Activated naive CD4-positive, alpha-beta T cell treated with anti-CD3 and anti-CD28 coated beads, Interleukin-2, amount 10 ng/mL, durations not matched to agents 7 days and 5 days (primary cell): ENCODE results near the gene PLXNB3.

ENCODE experiments used
- CTCF ChIA-PET: fragments of 350-600 bp; sonication (Branson Sonifier 250); formaldehyde crosslinking; loops from one replicate; lab custom pipeline; 2021; ENCODE audit warnings: antibody characterized with exemption; lab: Charles Lee
- DNase-seq: peaks from one replicate; pipeline ENCODE4 v3.0.0-alpha.2; 2020
- H3K27ac Mint-ChIP-seq: one replicate; pipeline ENCODE4 v1.8.0; 2021; ENCODE audit warnings: mild to moderate bottlenecking, moderate library complexity, mixed read lengths
- H3K27me3 Mint-ChIP-seq: one replicate; pipeline ENCODE4 v1.8.0; 2021; ENCODE audit warnings: mild to moderate bottlenecking, mixed read lengths
- H3K36me3 Mint-ChIP-seq: one replicate; pipeline ENCODE4 v1.8.0; 2021; ENCODE audit warnings: mixed read lengths
- H3K4me1 Mint-ChIP-seq: one replicate; pipeline ENCODE4 v1.8.0; 2021; ENCODE audit warnings: mixed read lengths
- H3K4me3 Mint-ChIP-seq: one replicate; pipeline ENCODE4 v1.8.0; 2021; ENCODE audit warnings: mild to moderate bottlenecking, moderate library complexity, mixed read lengths
- H3K9me3 Mint-ChIP-seq: one replicate; pipeline ENCODE4 v1.8.0; 2021; ENCODE audit warnings: mixed read lengths

PLXNB3 gene

DNA sequence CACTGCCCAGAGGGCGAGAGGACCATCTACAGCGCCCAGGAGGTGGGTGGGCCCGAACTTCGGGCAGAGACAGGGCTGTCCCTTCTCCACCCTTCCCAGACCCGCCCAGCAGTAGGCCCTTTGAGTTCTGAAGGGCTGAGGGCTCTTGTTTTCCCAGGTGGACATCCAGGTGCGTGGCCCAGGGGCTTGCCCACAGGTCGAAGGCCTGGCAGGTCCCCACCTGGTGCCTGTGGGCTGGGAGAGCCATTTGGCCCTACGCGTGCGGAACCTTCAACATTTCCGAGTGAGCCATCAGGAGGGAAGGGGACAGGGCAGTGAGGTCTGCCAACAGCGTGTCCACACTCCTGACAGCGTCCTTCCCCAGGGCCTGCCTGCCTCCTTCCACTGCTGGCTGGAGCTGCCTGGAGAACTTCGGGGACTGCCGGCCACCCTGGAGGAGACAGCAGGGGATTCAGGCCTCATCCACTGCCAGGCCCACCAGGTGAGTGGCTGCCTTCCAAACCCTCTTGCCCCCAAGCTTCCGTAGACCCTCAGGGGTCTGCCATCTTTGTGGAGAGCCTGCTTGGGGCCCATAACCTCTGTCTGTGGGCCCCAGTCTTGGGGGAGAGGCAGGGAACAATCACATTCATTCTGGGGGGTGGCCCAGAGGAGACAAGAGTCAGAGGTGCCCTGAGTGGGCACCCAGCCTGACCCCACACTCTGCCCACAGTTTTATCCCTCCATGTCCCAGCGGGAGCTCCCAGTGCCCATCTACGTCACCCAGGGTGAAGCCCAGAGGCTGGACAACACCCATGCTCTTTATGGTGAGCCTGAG lies 6.8 kb downstream of the PLXNB3 start:
- Mint-ChIP-seq H3K27ac (no peak overlapping the region), H3K27me3 (peaks cover 9% of the 10 kb centered on the region), H3K9me3 (no peaks in the 10 kb centered on the region), H3K36me3 (no peaks in the 10 kb centered on the region), H3K4me3 (no peak overlapping the region), H3K4me1 (peaks cover 6% of the 10 kb centered on the region)
- no peak for DNase-seq
- CTCF ChIA-PET, result no interaction called here

DNA sequence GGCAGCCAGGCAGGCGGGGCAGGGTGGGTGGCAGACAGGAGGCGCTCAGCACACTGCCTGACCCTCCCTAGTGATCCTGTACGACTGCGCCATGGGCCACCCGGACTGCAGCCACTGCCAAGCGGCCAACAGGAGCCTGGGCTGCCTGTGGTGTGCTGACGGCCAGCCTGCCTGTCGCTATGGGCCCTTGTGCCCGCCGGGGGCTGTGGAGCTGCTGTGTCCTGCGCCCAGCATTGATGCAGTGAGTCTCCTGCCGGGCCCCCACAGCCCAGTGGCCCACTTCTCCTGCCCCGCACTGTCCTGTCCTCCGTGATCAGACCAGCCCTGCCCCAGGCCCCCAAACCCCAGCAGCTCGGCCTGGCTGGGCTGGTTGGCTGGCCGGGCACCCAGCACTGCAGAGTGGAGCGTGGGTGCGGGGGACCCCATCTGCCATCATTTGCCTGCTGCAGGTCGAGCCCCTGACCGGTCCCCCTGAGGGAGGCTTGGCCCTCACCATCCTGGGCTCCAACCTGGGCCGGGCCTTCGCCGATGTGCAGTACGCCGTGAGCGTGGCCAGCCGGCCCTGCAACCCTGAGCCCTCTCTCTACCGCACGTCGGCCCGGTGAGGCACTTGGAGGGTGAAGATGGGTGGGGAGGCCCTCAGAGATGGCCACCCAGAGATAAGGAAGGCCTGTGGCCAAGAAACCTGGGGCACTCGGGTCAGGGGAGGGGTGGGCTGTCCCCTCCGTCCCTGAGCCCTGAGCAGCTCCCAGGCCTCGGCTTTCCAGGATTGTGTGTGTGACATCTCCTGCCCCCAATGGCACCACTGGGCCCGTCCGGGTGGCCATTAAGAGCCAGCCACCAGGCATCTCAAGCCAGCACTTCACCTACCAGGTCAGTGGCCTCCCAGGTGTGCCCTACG lies 7.6 kb downstream of the PLXNB3 start:
- no peaks in the 10 kb centered on the region for H3K9me3 Mint-ChIP-seq
- H3K27ac Mint-ChIP-seq, result no peak overlapping the region
- DNase-seq, result no peak
- no peak overlapping the region for H3K4me3 Mint-ChIP-seq
- CTCF ChIA-PET, result interaction anchor here (1.4 kb wide), 1 partner anchor 176 kb away, joined by 3 read pairs; no protein-coding TSS in a partner anchor
- H3K27me3 Mint-ChIP-seq, result peaks cover 2% of the 10 kb centered on the region
- H3K36me3 Mint-ChIP-seq, result no peaks in the 10 kb centered on the region
- H3K4me1 Mint-ChIP-seq, result peaks cover 2% of the 10 kb centered on the region

DNA sequence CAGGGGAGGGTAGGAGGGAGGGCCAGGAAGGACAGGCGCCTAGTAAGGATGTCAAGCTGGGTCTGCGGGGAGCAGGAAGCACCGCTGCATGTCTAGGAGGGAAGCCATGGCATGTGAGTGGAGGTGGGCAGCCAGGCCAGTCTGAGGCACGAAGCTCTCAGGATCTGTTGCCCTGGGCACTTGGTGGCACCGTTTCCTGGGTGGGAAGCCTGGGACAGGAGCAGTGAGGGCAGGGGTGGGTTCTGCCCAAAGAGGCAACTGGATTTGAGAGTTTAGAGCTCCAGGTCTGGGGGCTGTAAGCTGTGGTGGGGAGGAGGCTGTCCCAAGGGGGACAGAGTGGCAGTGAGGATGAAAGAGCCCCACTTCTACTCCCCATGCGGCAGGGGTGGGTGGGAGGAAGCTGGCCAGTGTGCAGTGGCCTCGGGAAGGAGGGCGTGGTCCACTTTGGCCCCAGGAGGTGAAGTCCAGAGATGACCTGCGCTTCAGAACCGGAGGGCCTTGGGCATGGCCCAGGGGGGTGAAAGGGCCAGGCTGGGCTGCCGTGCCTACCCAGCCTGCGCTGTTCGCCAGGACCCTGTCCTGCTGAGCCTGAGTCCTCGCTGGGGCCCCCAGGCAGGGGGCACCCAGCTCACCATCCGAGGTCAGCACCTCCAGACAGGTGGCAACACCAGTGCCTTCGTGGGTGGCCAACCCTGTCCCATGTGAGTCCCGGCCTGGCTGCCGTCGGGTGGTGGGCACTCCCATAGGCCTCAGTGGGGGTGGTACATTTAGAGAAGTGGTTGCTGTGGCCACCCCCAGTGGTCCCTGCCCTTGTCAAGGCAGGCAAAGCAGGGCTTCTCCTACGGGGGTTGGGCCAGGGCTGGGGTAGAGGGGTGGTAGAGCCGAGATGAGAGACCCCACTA lies 8.5 kb downstream of the PLXNB3 start:
- H3K4me3 Mint-ChIP-seq, result no peak overlapping the region
- H3K4me1 Mint-ChIP-seq, result peaks cover 2% of the 10 kb centered on the region
- no peaks in the 10 kb centered on the region for H3K9me3 Mint-ChIP-seq
- DNase-seq, result peak; percentile 5
- H3K27ac Mint-ChIP-seq, result no peak overlapping the region
- H3K27me3 Mint-ChIP-seq, result no peaks in the 10 kb centered on the region
- H3K36me3 Mint-ChIP-seq, result no peaks in the 10 kb centered on the region
- CTCF ChIA-PET, result interaction anchor here (1.4 kb wide), 1 partner anchor 175 kb away, joined by 3 read pairs; no protein-coding TSS in a partner anchor

DNA sequence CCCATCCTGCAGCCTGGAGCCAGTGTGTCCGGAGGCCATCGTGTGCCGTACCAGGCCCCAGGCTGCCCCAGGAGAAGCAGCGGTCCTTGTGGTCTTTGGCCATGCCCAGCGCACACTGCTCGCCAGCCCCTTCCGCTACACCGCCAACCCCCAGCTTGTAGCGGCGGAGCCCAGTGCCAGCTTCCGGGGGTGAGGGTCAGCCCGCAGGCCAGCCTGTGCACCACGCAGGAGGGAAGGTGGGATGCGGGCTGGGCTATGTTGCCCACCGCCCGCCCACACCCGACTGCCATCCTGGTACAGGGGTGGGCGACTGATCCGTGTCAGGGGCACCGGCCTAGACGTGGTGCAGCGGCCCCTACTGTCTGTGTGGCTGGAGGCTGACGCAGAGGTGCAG lies 9.2 kb downstream of the PLXNB3 start:
- Mint-ChIP-seq H3K9me3 (no peaks in the 10 kb centered on the region), H3K4me3 (no peak overlapping the region), H3K27ac (no peak overlapping the region), H3K27me3 (peaks cover 3% of the 10 kb centered on the region), H3K4me1 (no peaks in the 10 kb centered on the region), H3K36me3 (no peaks in the 10 kb centered on the region)
- DNase-seq, result peak; percentile 7
- CTCF ChIA-PET, result interaction anchor here (1.4 kb wide), 1 partner anchor 174 kb away, joined by 3 read pairs; no protein-coding TSS in a partner anchor

DNA sequence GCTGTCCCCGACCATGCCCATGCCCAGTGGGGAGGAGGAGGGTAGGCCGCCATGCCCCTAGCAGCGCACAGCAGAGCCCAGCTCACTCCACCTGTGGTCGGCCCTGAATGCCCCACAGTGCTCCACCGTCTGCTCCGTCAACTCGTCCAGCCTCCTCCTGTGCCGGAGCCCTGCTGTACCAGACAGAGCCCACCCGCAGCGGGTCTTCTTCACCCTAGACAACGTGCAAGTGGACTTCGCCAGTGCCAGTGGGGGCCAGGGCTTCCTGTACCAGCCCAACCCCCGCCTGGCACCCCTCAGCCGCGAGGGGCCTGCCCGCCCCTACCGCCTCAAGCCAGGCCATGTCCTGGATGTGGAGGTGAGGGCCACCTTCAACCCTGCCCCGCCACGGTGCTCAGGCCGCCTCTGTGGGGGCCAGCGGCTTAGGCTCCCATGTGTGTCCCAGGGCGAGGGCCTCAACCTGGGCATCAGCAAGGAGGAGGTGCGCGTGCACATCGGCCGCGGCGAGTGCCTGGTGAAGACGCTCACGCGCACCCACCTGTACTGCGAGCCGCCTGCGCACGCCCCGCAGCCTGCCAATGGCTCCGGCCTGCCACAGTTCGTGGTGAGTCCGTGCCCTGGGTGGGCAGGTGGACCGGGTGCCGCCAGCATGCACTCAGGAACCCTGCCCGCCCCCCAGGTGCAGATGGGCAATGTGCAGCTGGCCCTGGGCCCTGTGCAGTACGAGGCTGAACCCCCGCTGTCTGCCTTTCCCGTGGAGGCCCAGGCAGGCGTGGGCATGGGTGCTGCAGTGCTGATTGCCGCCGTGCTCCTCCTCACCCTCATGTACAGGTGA lies 9.9 kb downstream of the PLXNB3 start:
- Mint-ChIP-seq H3K27me3 (peaks cover 6% of the 10 kb centered on the region), H3K27ac (no peak overlapping the region), H3K9me3 (no peaks in the 10 kb centered on the region), H3K4me1 (no peaks in the 10 kb centered on the region), H3K36me3 (no peaks in the 10 kb centered on the region), H3K4me3 (no peak overlapping the region)
- peak; percentile 8 for DNase-seq
- CTCF ChIA-PET, result no interaction called here

DNA sequence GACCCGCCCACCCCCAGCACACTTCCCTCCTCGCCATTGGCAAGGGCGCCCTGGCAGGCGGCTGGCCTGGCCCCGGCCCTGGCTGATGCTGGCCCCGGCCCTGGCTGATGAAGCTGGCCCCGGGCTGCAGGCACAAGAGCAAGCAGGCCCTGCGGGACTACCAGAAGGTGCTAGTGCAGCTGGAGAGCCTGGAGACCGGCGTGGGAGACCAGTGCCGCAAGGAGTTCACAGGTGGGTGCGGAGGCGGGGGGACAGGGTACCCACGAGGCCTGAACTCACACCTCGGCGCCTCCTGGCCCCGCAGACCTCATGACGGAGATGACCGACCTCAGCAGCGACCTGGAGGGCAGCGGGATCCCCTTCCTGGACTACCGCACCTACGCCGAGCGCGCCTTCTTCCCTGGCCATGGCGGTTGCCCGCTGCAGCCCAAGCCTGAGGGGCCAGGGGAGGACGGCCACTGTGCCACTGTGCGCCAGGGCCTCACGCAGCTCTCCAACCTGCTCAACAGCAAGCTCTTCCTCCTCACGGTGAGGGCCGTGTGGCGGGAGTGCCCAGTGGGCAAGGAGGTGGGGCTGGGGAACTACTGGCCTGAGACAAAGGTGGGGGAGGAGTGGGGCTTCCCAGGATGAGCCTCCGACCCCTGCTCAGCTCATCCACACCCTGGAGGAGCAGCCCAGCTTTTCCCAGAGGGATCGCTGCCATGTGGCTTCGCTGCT lies 10.7 kb downstream of the PLXNB3 start:
- DNase-seq, result peak; percentile 14
- Mint-ChIP-seq H3K9me3 (no peaks in the 10 kb centered on the region), H3K27me3 (peaks cover 14% of the 10 kb centered on the region), H3K27ac (no peak overlapping the region), H3K4me1 (no peaks in the 10 kb centered on the region), H3K36me3 (no peaks in the 10 kb centered on the region), H3K4me3 (no peak overlapping the region)
- CTCF ChIA-PET, result no interaction called here

DNA sequence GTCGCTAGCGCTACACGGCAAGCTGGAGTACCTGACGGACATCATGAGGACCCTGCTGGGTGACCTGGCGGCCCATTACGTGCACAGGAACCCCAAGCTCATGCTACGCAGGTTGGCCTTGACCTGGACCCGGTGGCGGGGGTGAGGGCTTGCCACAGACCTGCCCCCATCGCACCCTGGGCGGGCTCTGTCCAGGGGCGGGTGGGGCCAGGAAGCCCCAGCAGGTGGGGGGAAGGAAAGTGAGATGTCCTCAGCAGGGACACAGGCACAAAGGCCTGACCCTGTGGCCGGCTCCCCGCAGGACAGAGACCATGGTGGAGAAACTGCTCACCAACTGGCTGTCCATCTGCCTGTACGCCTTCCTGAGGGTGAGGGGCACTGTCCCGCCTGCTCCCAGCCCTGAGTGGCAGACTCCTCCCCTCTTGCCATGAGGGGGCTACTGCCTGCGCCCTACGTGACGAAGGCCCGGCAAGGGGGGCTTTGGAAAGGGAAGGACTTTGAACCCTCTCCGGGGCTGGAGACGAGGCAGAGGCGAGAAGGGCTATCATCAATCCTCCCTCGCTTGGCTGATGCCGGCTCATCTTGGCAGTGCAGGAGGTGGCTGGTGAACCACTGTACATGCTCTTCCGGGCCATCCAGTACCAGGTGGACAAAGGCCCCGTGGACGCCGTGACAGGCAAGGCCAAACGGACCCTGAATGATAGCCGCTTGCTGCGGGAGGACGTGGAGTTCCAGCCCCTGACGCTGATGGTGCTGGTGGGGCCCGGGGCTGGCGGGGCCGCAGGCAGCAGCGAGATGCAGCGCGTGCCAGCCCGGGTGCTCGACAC lies 11.5 kb downstream of the PLXNB3 start:
- Mint-ChIP-seq H3K9me3 (no peaks in the 10 kb centered on the region), H3K4me1 (no peaks in the 10 kb centered on the region), H3K27ac (no peak overlapping the region), H3K27me3 (peaks cover 21% of the 10 kb centered on the region), H3K36me3 (no peaks in the 10 kb centered on the region), H3K4me3 (no peak overlapping the region)
- DNase-seq, result no peak
- CTCF ChIA-PET, result no interaction called here

DNA sequence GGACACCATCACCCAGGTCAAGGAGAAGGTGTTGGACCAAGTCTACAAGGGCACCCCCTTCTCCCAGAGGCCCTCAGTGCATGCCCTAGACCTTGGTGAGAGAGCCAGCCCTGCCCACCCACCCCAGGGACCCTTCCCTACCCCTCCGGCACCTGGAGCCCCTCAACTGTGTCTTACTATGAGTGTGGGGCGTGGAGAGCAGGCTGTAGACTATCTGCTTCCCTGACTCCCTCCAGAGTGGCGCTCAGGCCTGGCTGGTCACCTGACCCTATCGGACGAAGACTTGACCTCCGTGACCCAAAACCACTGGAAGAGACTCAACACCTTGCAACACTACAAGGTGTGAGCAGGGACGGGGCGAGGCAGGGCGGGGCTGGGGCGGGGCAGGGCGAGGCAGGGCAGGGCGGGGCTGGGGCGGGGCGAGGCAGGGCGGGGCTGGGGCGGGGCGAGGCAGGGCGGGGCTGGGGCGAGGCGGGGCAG lies 12.1 kb downstream of the PLXNB3 start:
- no peaks in the 10 kb centered on the region for H3K36me3 Mint-ChIP-seq
- DNase-seq, result peak; percentile 3
- no peaks in the 10 kb centered on the region for H3K4me1 Mint-ChIP-seq
- H3K9me3 Mint-ChIP-seq, result no peaks in the 10 kb centered on the region
- no peak overlapping the region for H3K4me3 Mint-ChIP-seq
- no peak overlapping the region for H3K27ac Mint-ChIP-seq
- H3K27me3 Mint-ChIP-seq, result peaks cover 25% of the 10 kb centered on the region
- CTCF ChIA-PET, result no interaction called here

DNA sequence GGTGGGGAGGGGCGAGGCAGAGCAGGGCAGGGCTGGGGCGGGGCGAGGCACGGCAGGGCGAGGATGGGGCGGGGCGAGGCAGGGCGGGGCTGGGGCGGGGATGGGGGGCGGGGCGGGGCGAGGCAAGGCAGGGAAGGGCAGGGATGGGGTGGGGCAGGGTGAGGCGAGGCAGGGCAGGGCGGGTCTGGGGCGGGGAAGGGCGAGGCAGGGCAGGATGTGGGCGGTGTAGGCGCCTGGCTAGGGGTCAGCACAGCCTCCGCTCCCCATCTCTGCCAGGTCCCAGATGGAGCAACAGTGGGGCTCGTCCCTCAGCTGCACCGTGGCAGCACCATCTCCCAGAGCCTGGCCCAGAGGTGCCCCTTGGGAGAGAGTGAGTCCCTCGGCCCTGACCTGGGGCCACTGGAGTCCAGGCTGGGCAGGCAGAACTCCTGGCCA lies 12.6 kb downstream of the PLXNB3 start:
- no peaks in the 10 kb centered on the region for H3K9me3 Mint-ChIP-seq
- no peak overlapping the region for H3K27ac Mint-ChIP-seq
- CTCF ChIA-PET, result no interaction called here
- DNase-seq, result peak; percentile 6
- H3K27me3 Mint-ChIP-seq, result peaks cover 29% of the 10 kb centered on the region
- no peaks in the 10 kb centered on the region for H3K36me3 Mint-ChIP-seq
- H3K4me3 Mint-ChIP-seq, result no peak overlapping the region
- no peaks in the 10 kb centered on the region for H3K4me1 Mint-ChIP-seq

DNA sequence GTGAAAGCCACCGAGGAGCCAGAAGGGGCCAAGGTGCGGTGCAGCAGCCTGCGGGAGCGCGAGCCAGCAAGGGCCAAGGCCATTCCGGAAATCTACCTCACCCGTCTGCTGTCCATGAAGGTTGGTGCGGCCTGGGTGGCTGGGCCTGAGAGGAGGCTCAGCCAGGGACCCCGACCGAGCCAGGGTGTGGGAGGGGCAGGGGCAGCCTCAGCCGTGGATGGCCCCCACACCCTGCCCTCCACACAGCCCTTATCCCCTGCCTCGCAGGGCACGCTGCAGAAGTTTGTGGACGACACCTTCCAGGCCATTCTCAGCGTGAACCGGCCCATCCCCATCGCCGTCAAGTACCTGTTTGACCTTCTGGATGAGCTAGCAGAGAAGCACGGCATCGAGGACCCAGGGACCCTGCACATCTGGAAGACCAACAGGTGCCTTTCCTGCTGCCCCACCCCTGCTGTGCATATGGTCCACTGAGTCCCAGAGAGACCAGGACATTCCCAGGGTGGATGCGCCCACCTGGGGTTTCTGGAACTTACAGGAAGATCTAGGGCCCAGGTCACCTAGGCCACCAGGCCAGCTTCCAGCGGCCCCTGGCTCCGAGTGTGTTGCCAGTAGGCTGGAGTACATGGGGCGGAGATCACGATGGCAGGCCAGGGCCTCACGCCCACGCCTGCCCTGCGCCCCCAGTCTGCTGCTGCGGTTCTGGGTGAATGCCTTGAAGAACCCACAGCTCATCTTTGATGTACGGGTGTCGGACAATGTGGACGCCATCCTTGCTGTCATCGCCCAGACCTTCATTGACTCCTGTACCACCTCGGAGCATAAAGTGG lies 13.4 kb downstream of the PLXNB3 start:
- CTCF ChIA-PET, result interaction anchor here (0.5 kb wide), 1 partner anchor 74 kb away, joined by 3 read pairs; no protein-coding TSS in a partner anchor
- Mint-ChIP-seq H3K9me3 (no peaks in the 10 kb centered on the region), H3K27me3 (peaks cover 29% of the 10 kb centered on the region), H3K4me1 (no peaks in the 10 kb centered on the region), H3K36me3 (no peaks in the 10 kb centered on the region), H3K4me3 (no peak overlapping the region), H3K27ac (no peak overlapping the region)
- peak; percentile 3 for DNase-seq

DNA sequence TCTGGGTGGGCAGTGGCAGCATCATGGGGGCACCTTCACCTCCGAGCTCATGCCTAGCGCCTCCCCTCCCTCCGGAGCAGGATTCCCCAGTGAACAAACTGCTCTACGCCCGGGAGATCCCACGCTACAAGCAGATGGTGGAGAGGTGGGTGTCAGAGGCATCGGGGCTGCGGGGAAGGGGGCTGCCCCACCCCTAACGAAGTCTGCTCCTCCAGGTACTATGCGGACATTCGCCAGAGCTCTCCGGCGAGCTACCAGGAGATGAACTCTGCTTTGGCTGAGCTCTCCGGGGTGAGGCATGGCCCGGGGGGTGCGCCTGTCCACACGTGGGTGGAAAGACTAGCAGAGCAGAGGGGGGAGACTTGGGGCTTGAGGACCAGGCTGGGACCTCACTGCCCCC lies 14.1 kb downstream of the PLXNB3 start:
- Mint-ChIP-seq H3K27ac (no peak overlapping the region), H3K4me3 (no peak overlapping the region), H3K9me3 (no peaks in the 10 kb centered on the region), H3K36me3 (no peaks in the 10 kb centered on the region), H3K4me1 (no peaks in the 10 kb centered on the region), H3K27me3 (peaks cover 29% of the 10 kb centered on the region)
- DNase-seq, result no peak
- CTCF ChIA-PET, result no interaction called here
